ENCODE data around the gene ELMOD1.

The ELMOD1 gene

DNA sequence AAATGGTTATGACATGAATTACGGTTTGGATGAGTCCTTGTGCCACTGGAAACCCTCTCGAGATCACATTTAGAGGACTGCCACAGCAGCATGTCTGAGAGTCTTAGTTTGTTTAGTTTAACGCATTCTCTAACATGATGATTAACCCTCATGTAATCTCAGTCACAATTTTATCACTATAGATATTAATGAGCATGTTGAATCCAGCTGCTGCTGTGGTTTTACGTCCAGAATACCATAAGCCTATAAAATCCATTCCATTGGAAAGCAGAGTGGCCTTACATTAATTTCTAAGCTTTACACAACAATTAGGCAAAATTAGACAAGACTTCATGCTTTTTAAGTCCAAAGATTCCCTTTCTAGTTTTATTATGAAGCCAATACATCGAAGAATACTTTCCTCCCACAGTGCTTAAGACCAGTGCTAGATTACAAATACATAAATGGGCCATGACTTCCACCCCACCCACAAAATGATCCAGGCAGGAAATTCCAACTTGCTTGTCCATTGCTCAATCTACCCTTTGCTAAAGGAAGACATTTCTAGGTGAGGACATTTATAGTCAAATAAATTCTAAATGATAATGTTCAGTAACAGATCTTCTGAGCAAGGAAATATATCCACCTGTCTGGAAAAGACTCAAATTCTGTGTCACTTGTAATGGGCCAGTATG is 3.5 kb upstream of the ELMOD1 start:
- DNase-seq: no peak

DNA sequence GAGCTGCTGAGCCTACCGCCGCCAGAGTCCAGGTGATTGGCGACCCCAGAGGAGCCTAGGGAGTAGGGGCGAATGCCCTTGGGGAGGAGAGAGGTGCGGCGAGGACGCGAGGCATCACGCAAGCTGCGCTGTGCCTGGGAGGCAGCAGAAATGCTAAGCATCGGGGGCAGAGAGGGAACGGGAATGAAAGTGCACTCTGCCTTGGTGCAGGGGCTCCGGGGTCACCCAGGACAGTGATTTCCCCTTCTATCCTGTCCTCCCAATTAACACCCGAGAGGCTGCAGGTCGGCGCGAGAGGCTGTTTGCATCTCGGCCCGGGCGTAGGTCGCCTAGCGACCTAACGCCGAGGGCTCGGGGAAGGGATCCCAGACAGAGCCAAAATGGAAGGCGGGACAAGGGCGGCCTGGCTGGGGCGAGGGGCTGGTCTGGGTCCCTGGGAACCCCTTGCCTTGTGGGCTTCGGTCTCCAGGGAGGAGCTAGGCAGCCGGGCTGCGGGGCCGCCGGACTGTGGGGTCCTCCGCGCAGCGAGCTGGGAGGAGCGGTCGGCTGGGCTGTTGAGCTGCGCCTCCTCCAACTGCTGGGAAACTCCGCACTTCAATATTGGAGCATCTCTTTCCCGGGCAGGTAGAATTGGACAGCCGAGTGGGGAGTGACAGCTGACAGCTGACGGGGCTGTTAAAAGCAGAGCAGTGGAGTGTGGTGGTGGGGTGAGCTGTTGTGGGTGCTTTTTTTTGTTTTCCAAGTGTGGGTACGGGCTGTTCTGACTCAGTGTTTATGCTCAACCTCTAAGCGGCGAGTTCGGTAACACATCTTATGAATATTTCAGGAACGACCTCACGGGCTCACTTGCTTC is 657 bp downstream of the ELMOD1 start:
- peak; percentile 45 for DNase-seq

DNA sequence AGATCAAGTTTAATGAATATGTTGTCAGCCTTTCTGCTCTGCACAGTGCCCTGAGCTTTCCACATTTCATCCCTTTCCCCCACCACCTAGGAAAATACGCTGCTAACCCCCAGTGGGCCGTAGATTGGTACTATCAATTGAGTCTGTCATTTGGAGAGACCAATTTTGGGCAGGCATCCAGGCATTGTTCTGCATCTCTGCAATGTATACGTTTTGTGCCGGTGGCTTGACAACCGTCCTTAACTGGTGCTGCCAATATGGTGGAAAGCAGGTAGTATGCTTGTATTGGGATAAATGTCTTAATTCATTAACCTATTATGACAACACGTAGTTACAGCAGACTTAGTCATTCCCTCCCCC is 1.3 kb downstream of the ELMOD1 start:
- DNase-seq: no peak

DNA sequence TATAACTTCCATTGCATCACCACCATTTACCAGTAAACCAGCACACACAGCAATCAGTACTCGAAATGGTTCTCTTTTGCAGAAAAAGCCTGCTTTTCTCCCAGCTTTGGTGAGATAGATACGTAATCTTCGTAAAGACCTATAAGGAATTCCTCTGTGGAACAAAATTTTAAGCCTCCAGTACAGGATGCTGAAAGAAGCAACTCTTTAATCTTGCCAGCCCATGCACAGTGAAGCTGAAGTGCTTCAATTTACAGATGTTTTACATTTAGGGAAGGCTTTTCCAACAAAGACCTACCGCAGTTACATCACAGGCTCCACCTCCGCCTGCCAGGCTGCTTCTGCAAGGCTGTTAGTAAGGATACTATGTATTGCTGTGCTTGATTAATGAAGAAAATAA is 1.9 kb downstream of the ELMOD1 start:
- no peak for DNase-seq

DNA sequence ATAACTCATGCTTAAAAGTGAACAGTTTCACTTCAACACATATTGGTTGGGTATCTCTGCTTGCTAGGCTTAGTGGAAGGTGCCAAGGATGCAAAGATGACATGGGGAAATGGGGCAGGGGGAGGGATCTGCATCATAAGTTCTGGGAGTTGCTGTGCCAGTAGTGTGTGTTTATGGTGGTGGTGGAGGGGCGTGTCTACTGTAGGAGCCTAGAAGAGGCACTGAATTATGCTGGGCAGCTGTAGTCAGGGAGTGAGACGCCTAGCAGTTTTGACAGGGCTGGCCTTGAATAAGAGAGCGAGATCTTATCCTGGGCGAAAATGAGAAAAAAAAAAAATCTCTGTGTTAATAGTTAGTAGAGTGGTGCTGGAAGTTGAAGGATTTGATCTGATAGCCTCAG is 3.0 kb downstream of the ELMOD1 start:
- DNase-seq: no peak

DNA sequence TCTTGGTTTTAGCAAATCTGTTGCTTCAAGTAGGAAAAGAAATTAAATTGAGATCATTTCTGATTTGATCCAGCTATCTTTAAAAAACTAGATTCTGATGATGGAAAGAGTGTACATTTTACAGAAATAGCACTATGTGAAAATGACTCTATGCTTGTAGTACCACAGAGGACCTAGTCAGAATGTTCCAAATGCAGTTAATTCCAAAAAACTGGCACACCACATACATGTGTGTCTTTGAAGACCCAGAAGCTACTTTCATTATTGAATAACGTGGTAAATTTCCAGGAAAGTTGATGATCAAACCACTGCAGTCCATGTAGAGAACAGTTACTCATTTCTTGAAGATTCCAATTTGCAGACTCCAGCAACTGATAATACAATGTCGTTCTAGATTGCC is 3.8 kb downstream of the ELMOD1 start:
- no peak for DNase-seq

DNA sequence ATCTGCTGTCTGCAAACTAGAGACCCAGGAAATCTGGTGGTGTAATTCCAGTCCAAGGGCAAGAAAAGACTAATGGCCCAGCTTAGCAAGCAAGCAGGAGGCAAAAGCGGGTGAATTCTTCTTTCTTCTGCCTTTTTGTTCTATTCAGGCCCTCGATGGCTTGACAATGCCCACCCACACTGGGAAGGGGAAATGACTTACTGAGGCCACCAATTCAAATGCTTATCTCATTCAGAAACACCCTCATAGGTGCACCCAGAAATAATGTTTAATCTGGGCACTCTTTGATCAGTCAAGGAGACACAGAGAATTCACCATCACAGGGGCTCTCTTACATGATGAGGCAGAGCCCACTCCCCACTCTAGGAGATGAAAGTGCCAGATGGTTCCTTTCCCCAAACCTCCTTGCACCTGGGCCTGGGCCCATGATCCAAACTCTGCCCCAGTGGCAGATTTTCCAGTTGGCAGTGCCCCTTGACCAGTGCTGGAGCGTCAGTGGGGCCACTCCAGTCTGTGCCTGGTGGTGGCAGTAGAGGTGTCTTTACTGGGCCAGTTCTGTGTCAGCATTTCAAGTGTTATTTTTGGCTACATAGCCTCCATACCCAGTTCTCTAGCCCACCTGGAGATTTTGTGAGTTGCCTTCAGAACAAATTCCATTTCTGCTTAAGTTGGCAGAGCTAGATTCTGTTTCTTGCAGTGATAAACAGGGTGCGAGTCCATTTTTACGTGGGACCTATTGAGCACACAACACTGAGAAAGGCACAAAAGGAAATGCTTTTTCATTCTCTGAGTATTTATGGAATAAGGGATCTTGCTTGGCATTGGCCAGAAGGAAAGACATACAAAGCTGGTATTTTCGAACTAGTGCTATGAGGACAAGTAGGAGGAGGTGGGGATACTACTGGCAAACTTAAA is 7.5 kb downstream of the ELMOD1 start:
- DNase-seq: peak; percentile 34

DNA sequence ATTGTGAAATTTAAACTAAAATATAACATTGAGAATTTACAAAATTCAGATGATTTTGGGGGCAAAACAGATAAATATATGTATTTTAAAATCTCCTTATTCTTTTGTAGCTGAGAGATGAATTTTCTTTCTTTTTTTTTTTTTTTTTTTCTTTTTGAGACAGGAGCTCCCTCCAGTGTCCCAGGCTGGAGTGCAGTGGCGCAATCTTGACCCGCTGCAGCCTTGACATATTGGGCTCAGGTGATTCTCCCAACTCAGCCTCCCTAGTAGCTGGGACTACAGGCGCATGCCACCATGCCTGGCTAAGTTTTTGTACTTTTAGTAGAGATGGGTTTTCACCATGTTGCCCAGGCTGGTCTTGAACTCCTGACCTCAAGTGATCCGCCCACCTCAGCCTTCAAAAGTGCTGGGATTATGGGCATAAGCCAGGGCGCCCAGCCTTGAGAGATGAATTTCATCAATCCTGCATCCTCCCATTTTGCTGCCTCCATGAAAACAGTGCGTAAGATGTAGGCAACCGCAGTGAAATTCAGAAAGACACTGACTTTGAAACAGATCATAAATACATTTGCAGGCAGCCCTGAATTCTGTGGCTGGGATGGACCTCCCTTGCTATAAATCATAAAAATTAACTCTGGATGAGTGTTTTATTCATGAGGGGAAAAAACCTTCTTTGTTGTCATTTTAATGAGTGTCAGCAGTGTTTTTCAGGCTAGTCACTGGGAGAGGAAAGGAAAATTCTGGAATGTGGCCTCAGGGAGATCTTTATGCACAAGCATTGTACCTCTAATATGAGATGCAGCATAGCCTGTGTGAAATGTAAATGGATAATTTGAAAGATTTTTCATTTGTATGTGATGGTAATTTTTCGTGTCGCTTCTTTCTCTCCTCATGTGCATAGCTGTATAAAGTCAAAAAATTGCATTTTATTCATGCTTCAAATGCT is 14.4 kb downstream of the ELMOD1 start:
- no peak for DNase-seq

DNA sequence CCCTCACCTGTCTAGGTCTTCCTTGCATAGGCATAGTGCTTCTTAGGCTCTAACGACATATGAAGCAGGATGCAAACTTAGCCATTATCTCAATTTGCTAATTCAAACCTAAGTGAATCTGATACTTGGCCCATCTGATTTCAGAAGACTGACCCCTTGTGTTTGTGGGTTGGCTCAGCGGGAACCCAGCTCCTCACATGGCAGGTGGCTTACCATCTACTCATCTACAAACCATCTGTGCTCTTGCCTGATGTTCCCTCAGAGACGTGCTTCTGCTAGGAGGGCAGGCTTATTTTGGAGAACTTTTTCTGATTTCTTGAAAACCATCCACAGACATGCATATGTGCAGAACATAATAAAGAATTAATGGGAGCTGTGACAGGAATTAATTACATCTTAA is 15.2 kb downstream of the ELMOD1 start:
- no peak for DNase-seq

DNA sequence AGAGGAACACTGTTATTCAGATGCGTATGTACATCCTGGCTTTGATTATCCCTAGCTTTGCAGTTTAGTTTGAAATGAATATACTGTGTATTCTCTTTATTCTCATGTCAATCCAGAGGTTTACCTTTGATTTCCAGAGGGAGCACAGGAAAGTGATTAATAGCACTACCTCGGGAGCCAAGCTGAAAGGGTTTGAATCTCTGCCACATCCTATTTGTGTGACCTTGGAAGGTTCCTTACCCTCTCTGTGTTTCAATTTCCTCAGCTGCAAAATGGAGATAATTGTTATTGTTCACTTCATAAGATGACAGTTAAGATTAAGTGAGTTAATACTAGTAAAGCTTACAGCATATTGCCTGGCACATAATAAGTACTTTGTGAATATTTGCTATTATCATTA is 17.9 kb downstream of the ELMOD1 start:
- no peak for DNase-seq

DNA sequence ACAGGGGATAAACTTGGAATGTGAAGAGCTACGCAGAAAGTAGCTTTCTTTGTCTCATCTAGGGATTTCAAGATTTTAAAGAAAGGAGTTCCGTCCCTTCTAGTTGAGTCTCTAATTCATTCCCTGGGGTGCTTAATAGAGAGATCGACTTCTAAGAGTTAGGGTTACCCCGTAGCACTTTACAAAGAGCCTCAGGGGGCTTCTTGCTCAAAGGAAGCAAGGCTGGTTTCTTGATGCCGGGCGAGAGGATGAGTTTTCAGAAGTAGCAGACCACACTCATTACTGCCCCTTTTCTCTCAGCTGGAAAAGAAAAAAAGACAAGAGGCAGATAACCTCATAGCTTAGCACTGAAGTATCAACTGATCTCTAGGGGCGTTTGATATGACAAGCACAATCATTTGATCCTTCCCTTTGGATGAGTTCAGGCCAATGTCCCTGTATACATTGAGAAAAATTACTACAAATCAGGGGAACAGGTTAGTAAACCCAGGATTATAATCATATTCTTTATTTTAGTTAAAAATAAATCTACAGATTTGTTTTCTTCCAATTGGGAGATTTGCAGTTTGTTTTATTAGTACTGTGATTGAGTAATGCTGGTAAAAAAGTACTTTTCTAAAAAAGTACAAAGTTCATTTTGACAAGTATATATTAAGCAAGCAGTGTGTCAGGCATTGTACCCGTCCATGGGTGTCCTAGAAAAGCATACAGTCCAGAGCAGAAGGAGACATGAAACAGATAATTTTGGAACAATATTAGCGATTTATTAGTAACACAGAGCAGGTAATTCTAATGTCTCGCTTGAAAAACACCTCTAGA is 18.7 kb downstream of the ELMOD1 start:
- no peak for DNase-seq

DNA sequence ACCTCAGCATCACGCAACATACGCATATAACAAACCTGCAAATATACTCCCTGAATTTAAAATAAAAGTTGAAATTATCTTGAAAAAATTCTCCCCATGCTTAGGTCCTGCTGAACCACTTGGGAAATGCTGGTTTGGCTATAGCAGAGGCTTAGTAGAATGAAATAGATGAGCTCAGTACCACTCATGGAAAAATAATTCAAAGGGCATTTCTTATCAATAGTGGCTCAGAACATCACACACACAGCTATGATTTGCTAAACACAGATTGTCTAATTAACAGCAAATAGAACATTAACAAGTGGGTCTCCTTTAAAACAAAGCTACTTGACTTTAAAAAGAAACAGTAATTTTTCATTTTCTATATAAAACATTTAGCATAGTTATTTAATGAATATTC is 21.5 kb downstream of the ELMOD1 start:
- DNase-seq: no peak

DNA sequence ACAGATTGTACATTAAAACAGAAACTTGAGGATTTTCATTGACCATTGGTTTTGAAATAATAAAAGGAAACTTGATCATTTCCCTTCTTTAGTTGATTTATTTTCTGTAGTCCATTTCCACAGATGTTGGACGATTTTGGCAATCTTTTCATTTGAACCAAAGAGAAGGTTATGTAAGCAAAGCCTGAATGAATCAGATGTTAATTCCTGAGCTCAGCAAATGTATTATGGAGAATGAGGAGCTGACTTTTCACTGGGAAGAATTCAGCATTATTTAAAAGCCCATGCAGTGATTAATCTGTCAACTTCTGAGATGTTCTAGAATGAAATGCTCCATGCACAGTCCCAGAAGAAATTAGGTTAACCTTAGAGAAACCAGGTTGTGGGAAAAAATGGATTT is 29.0 kb downstream of the ELMOD1 start:
- DNase-seq: no peak

DNA sequence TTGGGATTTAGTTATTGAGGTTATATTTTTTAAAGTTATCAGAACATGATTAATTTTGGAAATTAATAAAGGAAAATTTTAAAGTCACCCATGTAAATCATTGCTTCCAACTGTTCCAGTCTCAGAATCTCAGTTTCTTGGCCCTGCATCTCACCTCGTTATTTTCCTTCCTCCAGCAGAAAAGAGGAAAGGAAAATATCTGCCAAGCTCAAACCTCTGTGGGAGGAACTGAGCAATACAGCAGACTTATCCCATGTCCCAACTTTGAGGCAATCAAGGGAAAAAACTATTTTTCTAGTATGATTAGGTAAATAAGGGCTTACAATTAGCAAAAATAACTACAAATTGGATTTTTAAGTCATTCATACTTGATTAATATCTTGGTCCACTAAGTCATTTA is 30.1 kb downstream of the ELMOD1 start:
- DNase-seq: no peak

DNA sequence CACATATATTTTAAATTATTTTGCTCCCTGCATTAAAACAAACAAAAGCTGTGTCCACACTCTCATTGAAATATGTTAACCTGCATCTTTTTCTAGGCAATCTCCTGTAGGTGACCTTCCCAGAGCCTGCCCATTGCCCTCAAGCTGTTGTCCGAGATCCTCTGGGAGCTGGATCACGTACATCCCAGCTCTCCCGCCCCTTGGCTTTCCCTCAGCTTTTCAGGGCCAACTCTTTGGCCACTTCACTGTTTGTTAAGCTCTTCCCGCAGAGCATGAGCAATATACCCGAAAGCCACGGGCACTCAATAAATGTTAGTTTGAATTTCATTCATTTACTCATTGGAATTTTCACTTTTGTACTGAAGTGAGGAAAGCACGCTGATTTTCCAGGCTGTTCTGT is 32.2 kb downstream of the ELMOD1 start:
- DNase-seq: no peak

DNA sequence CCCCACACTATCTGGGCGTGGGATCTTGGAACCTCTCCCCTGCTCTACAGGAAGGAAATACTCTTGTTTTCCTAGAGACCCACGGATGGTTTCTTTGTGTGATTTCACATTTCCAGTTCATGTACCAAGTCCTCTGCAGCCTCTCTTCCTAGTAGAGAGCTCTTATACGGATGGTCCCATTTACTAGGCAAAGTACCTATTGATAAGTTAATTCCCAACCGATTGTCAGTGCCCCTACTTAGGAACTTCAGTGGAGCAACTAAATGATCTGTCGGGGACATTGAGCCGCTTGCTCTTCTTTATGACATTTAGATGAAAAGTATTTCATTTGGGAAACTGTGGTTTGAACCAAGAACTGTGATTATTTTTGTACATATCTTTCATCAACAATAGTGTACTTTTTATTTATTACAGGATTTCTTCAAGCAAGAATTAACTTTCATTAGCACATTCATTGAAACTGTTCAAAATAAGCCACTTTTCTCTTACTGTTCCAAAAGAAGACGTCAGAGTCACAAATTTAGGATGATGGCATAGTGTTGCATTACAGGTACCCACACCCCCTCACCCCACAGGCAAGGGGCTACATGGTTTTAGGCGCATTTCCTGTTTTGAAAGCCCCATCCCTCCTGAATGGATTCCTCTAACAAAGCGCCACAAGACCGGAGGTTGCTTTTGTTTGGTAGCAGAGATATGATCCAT is 34.2 kb downstream of the ELMOD1 start:
- DNase-seq: no peak

DNA sequence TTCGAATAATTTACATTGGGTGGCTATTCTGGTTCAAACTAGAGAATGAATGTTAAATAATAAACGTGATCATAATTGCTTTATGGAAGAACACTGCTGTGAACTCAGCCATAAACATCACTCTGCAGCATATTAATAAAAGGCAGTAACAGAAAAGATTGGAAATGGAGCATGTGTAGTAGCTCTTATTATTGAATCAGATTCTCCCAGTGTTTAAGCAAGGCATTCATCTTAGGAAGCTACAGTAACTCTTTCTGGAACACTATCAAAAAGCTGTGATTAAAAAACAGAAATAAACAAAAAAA is 34.7 kb downstream of the ELMOD1 start:
- DNase-seq: no peak

DNA sequence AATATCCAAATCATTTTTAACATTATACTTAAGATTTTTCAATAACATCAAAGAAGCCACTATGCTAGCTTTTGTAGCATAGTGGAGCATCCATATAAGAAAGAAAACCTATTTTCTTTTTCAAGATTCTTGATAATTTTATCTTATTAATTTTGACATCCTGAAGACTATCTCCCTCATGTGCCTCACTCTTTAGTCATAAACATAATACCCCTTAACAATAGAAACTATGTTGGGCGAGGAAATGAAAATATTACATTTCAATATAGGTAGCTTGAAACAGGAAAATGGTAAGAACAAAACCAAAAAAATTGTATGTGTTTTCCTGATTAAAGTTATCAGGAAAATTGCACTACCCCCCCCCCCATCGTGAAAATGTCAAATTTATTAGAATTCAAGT is 40.1 kb downstream of the ELMOD1 start:
- DNase-seq: no peak

DNA sequence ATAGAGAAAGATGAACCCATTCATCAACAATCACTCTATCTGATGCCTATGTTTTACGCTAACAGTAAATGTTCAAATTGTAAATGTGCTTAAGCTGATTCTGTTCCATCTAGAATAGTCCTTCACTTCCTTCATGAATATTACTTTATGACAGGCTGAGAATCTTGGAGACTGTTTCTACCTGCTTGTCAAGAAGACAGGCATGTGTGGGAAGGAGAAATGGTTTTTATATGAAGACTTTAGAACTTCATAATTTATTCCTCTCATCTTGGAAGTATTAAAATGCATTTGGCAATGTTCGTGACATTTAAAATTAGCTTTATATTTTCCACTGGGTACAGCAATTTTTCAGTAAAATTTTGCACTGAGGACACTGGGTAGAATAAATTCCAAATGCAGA is 41.0 kb downstream of the ELMOD1 start:
- DNase-seq: no peak

DNA sequence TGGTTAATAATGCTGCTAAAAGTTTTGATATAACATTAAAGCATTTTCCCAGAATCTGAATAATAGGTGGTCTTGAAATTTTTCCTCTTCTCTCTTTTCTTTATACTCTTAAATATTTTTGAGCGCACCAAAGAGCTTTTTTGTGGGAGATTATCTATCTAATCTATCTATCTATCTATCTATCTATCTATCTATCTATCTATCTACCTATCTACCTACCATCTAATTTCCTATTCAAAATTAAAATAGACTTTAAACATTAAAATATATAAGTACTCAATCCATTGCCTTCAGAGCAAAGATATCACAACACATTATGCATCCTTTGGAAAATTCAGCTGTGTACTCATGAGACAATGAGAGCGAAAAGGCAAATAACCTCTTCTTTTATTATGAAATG is 55.8 kb downstream of the ELMOD1 start:
- no peak for DNase-seq

DNA sequence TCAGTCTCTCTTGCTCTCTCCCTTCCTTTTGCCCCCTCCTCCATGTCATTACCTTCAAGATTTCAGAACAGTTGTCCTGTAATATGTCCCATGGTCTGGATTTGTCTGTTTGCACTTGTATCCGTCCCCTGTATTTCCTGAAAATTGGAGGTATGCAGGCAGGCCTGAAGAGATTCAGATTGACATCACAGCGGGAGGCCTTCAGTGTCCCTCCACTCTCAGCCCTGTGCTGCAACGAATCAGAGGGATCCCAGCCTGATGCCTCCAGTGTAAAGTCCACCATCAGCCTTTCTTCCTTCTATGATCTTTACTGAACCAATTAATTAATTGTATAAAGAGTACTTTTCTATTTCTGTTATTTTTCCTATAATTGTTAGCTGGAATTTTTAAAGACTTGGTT is 57.3 kb downstream of the ELMOD1 start:
- DNase-seq: no peak
